Ishikawa (cell line): Measurements from ENCODE around the gene MTMR4.

Experiments used
- CEBPB ChIP-seq: IDR thresholded peaks from 2 replicates; pipeline ENCODE4 v1.6.1; 2012
- CREB1 ChIP-seq: IDR thresholded peaks from 2 replicates; pipeline ENCODE4 v1.6.1; 2012; ENCODE audit warnings: low read depth
- EGR1 ChIP-seq: IDR thresholded peaks from 2 replicates; pipeline ENCODE4 v1.6.1; 2012
- EP300 ChIP-seq: IDR thresholded peaks from 2 replicates; pipeline ENCODE4 v1.6.1; 2012; ENCODE audit warnings: borderline replicate concordance
- FOXM1 ChIP-seq: IDR thresholded peaks from 2 replicates; pipeline ENCODE4 v1.6.1; 2012; ENCODE audit warnings: low read depth, borderline replicate concordance
- NFIC ChIP-seq: IDR thresholded peaks from 2 replicates; pipeline ENCODE4 v1.6.1; 2012
- RAD21 ChIP-seq: IDR thresholded peaks from 2 replicates; pipeline ENCODE4 v1.6.1; 2012; ENCODE audit warnings: low read depth
- TAF1 ChIP-seq: IDR thresholded peaks from 2 replicates; pipeline ENCODE4 v1.6.1; 2012; ENCODE audit warnings: low read depth, mild to moderate bottlenecking
- TCF12 ChIP-seq: IDR thresholded peaks from 2 replicates; pipeline ENCODE4 v1.6.1; 2012; ENCODE audit warnings: low read depth
- TEAD4 ChIP-seq: IDR thresholded peaks from 2 replicates; pipeline ENCODE4 v1.6.1; 2012
- YY1 ChIP-seq: IDR thresholded peaks from 2 replicates; pipeline ENCODE4 v1.6.1; 2012; ENCODE audit warnings: low read depth
- ZBTB7A ChIP-seq: IDR thresholded peaks from 2 replicates; pipeline ENCODE4 v1.6.1; 2012; ENCODE audit warnings: low read depth
- TF ChIP-seq, protein P1 (sequence below): IDR thresholded peaks from 2 replicates; pipeline ENCODE4 v1.6.1; 2012
- TF ChIP-seq, protein P2 (sequence below): IDR thresholded peaks from 2 replicates; pipeline ENCODE4 v1.6.1; 2012
- TF ChIP-seq, protein P3 (sequence below): IDR thresholded peaks from 2 replicates; pipeline ENCODE4 v1.6.1; 2012; ENCODE audit warnings: low read depth, mild to moderate bottlenecking

MTMR4 gene

DNA sequence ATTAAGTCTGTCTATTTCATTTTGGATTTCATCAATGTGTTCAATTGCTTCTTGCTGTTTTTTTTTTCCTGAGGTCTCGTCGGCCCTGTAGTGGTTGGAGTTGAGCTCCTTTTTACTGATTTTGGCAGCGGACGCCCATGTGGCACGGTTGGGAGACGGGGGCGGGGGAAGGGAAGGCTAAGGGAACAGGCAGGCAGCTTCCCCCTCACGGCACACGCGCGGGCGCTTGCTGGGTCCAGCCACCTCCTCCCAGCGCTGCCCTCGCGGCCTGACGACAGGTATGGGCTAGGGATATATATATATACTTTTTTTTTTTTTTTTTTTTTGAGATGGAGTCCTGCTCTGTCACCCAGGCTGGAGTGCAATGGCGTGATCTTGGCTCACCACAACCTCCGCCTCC, 37.6 kb downstream of the MTMR4 start:
- TF ChIP-seq CEBPB (no peak), FOXM1 (no peak), EGR1 (no peak), TEAD4 (no peak), NFIC (no peak)
- TF ChIP-seq, protein P1, sequence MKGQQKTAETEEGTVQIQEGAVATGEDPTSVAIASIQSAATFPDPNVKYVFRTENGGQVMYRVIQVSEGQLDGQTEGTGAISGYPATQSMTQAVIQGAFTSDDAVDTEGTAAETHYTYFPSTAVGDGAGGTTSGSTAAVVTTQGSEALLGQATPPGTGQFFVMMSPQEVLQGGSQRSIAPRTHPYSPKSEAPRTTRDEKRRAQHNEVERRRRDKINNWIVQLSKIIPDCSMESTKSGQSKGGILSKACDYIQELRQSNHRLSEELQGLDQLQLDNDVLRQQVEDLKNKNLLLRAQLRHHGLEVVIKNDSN, result no peak

DNA sequence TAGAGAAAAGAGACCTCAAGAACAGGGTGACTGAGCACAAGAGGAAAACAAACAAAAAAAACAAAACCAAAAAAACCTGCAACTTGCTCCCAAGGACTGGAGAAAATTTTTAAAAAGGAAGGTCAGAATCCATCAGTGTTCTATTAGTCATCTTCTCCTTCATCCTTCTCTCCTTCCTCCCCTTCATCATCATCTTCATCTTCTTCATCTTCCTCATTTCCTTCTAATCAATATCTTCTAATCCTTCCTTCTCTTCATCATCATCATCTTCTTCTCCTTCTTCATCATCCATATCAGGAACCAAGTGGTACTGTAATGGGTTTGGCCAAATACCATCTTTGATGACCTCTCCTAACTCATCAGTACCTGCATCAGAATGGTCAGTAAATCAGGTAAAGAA, 38.5 kb downstream of the MTMR4 start:
- no peak for TF ChIP-seq EGR1

DNA sequence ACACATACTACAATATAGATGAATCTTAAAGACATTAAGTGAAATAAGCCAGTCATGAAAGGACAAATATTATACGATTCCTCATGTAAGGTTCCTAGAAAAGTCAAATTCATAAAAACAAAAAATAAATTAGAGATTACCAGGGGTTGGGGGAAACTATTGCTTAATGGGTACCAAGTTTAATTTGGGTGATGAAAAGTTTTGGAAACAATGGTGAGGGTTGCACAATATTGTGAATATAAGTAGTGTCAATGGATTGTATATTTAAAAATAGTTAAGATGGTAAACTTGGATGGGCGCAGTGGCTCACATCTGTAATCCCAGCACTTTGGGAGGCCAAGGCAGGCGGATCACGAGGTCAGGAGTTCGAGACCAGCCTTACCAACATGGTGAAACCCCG, 44.1 kb downstream of the MTMR4 start:
- no peak for TF ChIP-seq TEAD4
- no peak for TF ChIP-seq ZBTB7A
- no peak for TF ChIP-seq TCF12
- TF ChIP-seq, protein P2, sequence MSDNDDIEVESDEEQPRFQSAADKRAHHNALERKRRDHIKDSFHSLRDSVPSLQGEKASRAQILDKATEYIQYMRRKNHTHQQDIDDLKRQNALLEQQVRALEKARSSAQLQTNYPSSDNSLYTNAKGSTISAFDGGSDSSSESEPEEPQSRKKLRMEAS, result no peak
- TF ChIP-seq, protein P1, result no peak
- TF ChIP-seq RAD21, result no peak
- TF ChIP-seq CEBPB, result no peak
- no peak for TF ChIP-seq CREB1
- TF ChIP-seq YY1, result no peak
- TF ChIP-seq EGR1, result no peak
- no peak for TF ChIP-seq TAF1

DNA sequence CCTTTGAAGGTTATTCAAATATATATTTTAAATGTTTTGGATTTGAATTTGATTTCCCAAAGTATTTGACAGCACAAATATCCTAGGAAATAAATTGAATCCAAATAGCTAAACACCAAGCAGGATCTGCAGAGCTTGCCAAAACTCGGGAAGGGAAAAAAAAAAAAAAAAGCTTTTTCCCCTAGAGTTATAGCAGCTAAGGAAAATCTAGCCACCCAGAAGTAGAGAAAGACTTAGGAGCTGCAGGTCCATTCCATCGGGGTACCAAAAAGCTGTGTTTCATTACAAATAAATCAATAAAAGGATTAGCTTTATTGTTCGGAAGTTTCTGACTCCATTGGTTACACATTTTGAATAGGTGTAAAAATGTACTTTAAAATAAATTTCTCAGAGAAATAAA, 45.5 kb downstream of the MTMR4 start:
- TF ChIP-seq TEAD4, result no peak
- TF ChIP-seq EP300, result no peak
- TF ChIP-seq TAF1, result no peak
- no peak for TF ChIP-seq CREB1
- TF ChIP-seq, protein P3, sequence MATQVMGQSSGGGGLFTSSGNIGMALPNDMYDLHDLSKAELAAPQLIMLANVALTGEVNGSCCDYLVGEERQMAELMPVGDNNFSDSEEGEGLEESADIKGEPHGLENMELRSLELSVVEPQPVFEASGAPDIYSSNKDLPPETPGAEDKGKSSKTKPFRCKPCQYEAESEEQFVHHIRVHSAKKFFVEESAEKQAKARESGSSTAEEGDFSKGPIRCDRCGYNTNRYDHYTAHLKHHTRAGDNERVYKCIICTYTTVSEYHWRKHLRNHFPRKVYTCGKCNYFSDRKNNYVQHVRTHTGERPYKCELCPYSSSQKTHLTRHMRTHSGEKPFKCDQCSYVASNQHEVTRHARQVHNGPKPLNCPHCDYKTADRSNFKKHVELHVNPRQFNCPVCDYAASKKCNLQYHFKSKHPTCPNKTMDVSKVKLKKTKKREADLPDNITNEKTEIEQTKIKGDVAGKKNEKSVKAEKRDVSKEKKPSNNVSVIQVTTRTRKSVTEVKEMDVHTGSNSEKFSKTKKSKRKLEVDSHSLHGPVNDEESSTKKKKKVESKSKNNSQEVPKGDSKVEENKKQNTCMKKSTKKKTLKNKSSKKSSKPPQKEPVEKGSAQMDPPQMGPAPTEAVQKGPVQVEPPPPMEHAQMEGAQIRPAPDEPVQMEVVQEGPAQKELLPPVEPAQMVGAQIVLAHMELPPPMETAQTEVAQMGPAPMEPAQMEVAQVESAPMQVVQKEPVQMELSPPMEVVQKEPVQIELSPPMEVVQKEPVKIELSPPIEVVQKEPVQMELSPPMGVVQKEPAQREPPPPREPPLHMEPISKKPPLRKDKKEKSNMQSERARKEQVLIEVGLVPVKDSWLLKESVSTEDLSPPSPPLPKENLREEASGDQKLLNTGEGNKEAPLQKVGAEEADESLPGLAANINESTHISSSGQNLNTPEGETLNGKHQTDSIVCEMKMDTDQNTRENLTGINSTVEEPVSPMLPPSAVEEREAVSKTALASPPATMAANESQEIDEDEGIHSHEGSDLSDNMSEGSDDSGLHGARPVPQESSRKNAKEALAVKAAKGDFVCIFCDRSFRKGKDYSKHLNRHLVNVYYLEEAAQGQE, result no peak
- TF ChIP-seq RAD21, result no peak
- TF ChIP-seq NFIC, result no peak
- TF ChIP-seq CEBPB, result no peak
- TF ChIP-seq, protein P2, result no peak
- no peak for TF ChIP-seq EGR1
- no peak for TF ChIP-seq FOXM1
- TF ChIP-seq ZBTB7A, result no peak
- no peak for TF ChIP-seq TCF12
- TF ChIP-seq, protein P1, result no peak
- no peak for TF ChIP-seq YY1

DNA sequence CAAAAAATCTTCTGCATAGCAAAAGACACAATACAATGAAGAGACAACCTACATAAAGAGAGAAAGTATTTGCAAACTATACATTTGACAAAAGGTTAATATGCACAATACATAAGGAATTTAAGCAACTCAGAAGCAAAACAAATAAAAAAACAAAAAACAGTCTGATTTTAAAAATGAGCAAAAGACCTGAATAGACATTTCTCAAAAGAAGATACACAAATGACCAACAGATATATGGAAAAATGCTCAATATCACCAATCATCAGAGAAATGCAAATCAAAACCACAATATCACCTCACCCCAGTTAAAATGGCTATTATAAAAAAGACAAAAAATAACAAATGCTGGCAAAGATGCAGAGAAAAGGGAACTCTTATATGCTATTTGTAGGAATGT, 58.9 kb downstream of the MTMR4 start:
- TF ChIP-seq, protein P1, result no peak
- TF ChIP-seq TEAD4 (no peak), FOXM1 (no peak), CEBPB (no peak), NFIC (no peak), EP300 (no peak), CREB1 (no peak), EGR1 (no peak), TAF1 (no peak), ZBTB7A (no peak), TCF12 (no peak), RAD21 (no peak), YY1 (no peak)
- TF ChIP-seq, protein P2, result no peak
- TF ChIP-seq, protein P3, result no peak
